Colon (tissue), 2 donors: ENCODE results near the gene CBX7.

Experiments
- FAIRE-seq: peaks from 2 replicates; lab custom pipeline; 2012; peaks lifted over from hg19 to GRCh38; lab: Jason Lieb, UNC
- donor health status: control.
- donor health status: control.

CBX7 gene

GRCh38 chr22:39147335-39148025 is 5.0 kb downstream of the CBX7 start:
- no peak for FAIRE-seq

- no peak for FAIRE-seq
Observed at GRCh38 chr22:39146256-39147101, 6.0 kb downstream of the CBX7 start.

- FAIRE-seq = no peak
Observed at GRCh38 chr22:39144101-39144767, 8.2 kb downstream of the CBX7 start.

GRCh38 chr22:39142088-39142680 is 10.3 kb downstream of the CBX7 start:
- no peak for FAIRE-seq

DNA sequence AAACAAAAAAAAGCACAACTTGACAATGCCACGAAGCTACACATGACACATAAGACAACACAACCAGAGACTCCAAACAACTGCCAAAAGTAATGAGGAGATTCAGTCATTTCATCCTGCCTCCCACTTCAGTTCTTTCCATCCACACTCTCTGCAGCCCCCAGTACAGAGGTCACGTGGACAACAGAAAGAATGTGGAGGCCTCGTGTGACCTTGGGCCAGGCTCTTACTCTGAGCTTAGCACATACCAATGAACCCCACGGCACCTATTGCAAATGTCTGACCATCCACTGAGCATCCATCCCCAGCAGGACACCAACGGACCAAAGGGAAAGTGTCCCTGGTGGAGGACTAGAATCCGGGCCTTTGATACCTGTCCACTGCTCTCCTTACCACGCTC is 12.5 kb downstream of the CBX7 start:
- no peak for FAIRE-seq

DNA sequence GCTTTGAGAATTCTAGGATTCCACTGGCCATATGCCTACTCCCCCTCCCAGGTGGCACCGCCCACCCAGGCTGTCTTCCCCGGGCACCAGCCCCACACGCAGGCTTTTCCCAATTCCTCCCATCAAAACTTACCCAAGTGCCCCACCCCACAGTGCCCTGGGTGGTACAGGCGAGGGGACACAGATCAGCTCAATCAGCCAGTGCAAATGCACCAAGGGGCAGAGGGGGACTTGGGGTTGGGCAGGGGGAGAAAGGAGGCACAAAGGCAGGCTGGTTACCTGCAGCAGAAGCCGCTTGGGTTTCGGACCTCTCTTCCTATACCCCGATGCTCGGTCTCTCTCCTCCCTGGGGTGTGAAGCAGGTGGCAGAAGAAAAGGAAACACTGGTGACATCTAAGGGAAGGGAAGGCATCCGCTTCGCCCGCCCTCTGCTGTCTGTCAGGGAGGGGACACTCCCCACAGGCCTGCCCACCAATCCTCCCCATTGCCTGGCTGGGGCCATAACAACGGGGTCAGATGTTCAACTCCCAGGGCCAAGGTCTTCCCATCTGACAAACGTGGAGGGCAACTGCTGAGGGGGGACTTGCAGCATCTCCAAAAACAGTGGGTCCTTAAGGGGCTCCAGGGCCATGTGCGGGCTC is 14.0 kb downstream of the CBX7 start:
- FAIRE-seq = no peak

DNA sequence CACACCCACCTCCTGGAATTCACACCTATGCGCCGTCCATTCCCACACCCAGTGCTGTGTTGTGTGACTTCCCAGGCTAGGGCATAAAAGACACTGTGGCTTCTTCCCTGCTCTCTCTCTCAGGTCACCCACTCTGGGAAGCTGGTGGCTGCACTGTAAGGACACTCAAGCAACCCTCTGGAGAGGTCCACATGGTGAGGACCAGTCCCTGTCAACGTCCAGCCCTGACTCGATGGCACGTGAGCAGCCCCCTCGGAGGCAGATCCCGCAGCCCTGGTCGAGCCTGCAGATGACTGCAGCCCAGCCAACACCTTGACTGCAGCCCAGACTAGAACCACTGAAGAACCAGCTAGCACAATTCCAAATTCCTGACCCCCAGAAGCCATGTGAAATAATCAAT is 16.2 kb downstream of the CBX7 start:
- FAIRE-seq = no peak

- FAIRE-seq = no peak
Observed at GRCh38 chr22:39135092-39135896, 17.2 kb downstream of the CBX7 start.

DNA sequence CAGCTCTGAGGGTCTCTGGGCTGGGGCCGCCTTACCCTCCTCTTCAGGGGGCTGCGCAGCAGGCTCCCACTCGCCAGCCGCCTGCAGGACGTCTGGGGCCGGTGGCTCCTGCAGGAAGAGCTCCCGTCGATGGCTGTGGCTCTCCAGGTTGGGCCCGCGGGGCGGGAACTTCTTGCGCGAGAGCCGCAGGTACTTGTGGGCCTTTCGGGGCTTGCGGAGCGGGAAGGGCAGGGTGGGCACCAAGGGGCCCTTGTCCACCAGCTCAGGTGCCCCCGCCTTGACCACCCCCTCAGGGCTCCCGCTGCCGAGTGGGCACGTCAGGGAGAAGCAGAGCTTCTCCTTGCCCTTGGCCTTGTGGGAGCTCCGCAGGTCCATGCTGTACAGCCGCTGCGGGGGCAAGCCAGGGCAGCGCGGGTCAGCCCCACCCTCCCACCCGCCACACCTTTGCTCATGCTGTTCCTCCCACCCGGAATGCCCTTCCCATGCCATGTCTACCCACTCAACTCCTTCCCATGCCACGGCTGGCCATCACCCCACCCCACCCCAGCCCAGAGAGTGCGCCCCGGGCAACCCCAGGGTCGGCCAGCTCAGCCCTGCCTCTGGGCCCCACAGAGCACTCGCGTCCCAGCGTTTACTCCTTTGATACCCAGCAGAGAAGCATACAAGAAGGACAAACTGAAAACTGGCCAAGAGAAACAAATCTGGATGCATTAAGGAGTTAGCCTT is 18.0 kb downstream of the CBX7 start:
- FAIRE-seq = no peak

DNA sequence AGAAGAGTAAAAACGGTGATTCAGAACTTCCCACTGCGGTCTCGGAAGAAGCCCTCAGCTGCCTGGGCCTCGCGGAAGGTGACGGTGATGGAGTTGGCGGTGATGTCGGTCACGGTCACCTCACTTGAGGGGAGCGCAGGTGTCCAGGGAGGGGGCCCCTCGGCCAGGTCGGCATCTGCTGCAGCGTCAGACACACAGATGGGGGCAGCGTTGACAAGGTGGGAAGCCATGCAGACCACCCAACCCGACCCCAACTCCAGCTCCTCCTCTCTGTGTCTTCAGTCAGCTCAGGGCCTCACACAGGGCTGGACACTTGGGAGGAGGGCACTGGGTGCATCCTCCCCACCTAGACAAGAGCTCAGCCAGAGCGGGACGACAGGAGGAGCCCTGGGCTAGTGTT is 18.6 kb downstream of the CBX7 start:
- no peak for FAIRE-seq

- FAIRE-seq = no peak
Observed at GRCh38 chr22:39132871-39133524, 19.5 kb downstream of the CBX7 start.

GRCh38 chr22:39132281-39132680 is 20.2 kb downstream of the CBX7 start:
- FAIRE-seq = no peak

GRCh38 chr22:39130892-39131855 is 21.3 kb downstream of the CBX7 start:
- FAIRE-seq = no peak

GRCh38 chr22:39130152-39130704 is 22.3 kb downstream of the CBX7 start:
- no peak for FAIRE-seq

DNA sequence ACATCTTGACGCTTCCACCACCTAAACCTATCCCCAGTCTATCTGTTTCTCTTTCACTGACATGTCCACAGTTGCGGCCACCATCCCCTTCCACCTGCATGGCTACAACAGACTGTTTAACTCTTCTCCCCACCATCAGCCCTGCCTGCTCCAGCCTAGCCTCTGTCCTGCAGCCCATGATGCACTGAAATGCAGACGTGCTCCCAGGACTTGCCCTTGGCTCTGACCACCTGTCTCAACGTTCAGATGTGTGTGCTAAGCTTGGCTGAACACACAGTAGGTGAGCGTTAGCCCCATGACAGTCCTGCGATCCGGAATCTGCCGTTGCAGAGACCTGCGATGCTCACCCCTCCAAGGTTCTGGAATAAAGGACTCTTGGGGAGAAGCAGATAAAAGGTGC is 22.7 kb downstream of the CBX7 start:
- FAIRE-seq = no peak

DNA sequence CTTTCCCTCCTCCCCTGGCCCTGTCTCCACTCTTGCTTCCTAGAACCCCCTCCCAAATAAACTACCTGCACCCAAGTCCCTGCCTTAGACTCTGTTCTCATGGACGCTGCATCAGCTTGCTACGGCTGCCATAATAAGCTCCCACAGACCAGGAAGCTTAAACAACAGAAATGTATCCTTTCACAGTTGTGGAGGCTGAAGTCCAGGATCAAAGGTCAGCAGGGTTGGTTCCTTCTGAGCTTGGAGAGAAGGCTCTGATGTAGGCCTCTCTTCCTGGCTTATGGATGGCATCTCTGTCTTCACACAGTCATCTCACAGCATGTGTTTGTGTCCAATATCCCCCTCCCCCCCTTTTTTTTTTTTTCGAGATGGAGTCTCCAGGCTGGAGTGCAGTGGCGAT is 23.4 kb downstream of the CBX7 start:
- FAIRE-seq = no peak

GRCh38 chr22:39128508-39128907 is 24.0 kb downstream of the CBX7 start:
- FAIRE-seq = no peak

- no peak for FAIRE-seq
Observed at GRCh38 chr22:39125622-39126021, 26.9 kb downstream of the CBX7 start.
